IMR-90 (cell line): ENCODE measurements around the gene GNAZ. TPM values are rescaled to one million over a fixed set of nuclear protein-coding genes. Genes with fewer than 3 reads are reported as not detected.

Experiments used
- ATAC-seq: fragments of 200-7000 bp; cut with Tn5 transposase; 2 replicates; pipeline ENCODE4 v1.9.1; 2020; ENCODE audit warnings: low read depth, mild to moderate bottlenecking, moderate library complexity
- BruUV-seq: library from RNA; stranded (reverse); fragments of 400-500 nt; replicated peaks from 2 replicates; lab custom pipeline; 2021; lab: Mats Ljungman, UMichigan
- CTCF ChIA-PET: fragments of 300-600 bp; formaldehyde crosslinking; extraction: SDS; loops from one replicate; lab custom pipeline; 2021; ENCODE audit warnings: antibody characterized with exemption; lab: Yijun Ruan, JAX
- POLR2A ChIA-PET: fragments of 300-600 bp; sonication (Branson Sonifier 250); formaldehyde crosslinking; loops from one replicate; lab custom pipeline; 2022; ENCODE audit warnings: antibody characterized with exemption; ENCODE audit not compliant: unreplicated experiment; lab: Charles Lee
- DNase-seq: peaks from one replicate; pipeline ENCODE4 v3.0.0; 2013
- H2AFZ ChIP-seq: replicated peaks from 2 replicates; pipeline ENCODE3; 2013; ENCODE audit warnings: low read length, mild to moderate bottlenecking; ENCODE audit not compliant: poor library complexity
- H2AK5ac ChIP-seq: 2 replicates; pipeline ENCODE4 v1.6.1; 2013; ENCODE audit warnings: low read depth, low read length, inconsistent platforms
- H2AK9ac ChIP-seq: replicated peaks from 2 replicates; pipeline ENCODE3; 2013; ENCODE audit warnings: mild to moderate bottlenecking, low read depth, low read length, moderate library complexity; ENCODE audit not compliant: poor library complexity
- H2BK120ac ChIP-seq: 2 replicates; pipeline ENCODE4 v1.6.1; 2013; ENCODE audit warnings: low read depth, low read length, inconsistent platforms
- H2BK15ac ChIP-seq: 3 replicates; pipeline ENCODE4 v1.6.1; 2013; ENCODE audit warnings: low read depth, low read length, inconsistent platforms
- H2BK20ac ChIP-seq: 2 replicates; pipeline ENCODE4 v1.6.1; 2013; ENCODE audit warnings: low read depth, mild to moderate bottlenecking, inconsistent platforms, low read length, moderate library complexity
- H2BK5ac ChIP-seq: 2 replicates; pipeline ENCODE4 v1.6.1; 2013; ENCODE audit warnings: mild to moderate bottlenecking, low read depth, low read length, inconsistent platforms; ENCODE audit not compliant: poor library complexity, severe bottlenecking
- H3K14ac ChIP-seq: replicated peaks from 2 replicates; pipeline ENCODE4 v1.6.1; 2013; ENCODE audit warnings: low read depth, low read length, inconsistent platforms
- H3K18ac ChIP-seq: 2 replicates; pipeline ENCODE4 v1.6.1; 2013; ENCODE audit warnings: low read depth, low read length, control low read depth
- H3K23ac ChIP-seq: 2 replicates; pipeline ENCODE4 v1.6.1; 2013; ENCODE audit warnings: low read depth, low read length, inconsistent platforms
- H3K27ac ChIP-seq: 2 replicates; pipeline ENCODE4 v1.5.1; 2013; ENCODE audit warnings: mild to moderate bottlenecking, control low read depth, low read length; ENCODE audit not compliant: insufficient read depth
- H3K27me3 ChIP-seq: 2 replicates; pipeline ENCODE4 v1.6.1; 2013; ENCODE audit warnings: low read length; ENCODE audit not compliant: control insufficient read depth, insufficient read depth
- H3K36me3 ChIP-seq: 2 replicates; pipeline ENCODE4 v1.6.1; 2013; ENCODE audit warnings: low read length, mixed read lengths; ENCODE audit not compliant: control insufficient read depth, insufficient read depth
- H3K4ac ChIP-seq: 2 replicates; pipeline ENCODE4 v1.6.1; 2013; ENCODE audit warnings: low read depth, low read length, inconsistent platforms
- H3K4me1 ChIP-seq: 2 replicates; pipeline ENCODE4 v1.6.1; 2013; ENCODE audit warnings: low read length, mixed read lengths; ENCODE audit not compliant: control insufficient read depth, insufficient read depth
- H3K4me2 ChIP-seq: 2 replicates; pipeline ENCODE4 v1.6.1; 2013; ENCODE audit warnings: low read depth, mild to moderate bottlenecking, control low read depth, low read length, moderate library complexity
- H3K4me3 ChIP-seq: 2 replicates; pipeline ENCODE4 v1.5.1; 2013; ENCODE audit warnings: low read depth, mild to moderate bottlenecking, control low read depth, low read length, moderate library complexity; ENCODE audit not compliant: insufficient read depth
- H3K56ac ChIP-seq: 2 replicates; pipeline ENCODE4 v1.6.1; 2013; ENCODE audit warnings: low read length, inconsistent platforms; ENCODE audit not compliant: insufficient read depth; ENCODE audit errors: extremely low read depth
- H3K79me1 ChIP-seq, 2 experiments: 2 replicates each; pipeline ENCODE4 v1.6.1; 2013; ENCODE audit warnings: low read length in 2 of 2, inconsistent platforms in 1 of 2, low read depth in 1 of 2
- H3K9ac ChIP-seq: 2 replicates; pipeline ENCODE4 v1.6.1; 2013; ENCODE audit warnings: low read depth, low read length, control low read depth
- H3K9me1 ChIP-seq: 2 replicates; pipeline ENCODE4 v1.6.1; 2013; ENCODE audit warnings: low read length, inconsistent platforms; ENCODE audit not compliant: insufficient read depth
- H3K9me3 ChIP-seq: 2 replicates; pipeline ENCODE4 v1.6.1; 2013; ENCODE audit warnings: low read length; ENCODE audit not compliant: control insufficient read depth, insufficient read depth
- H4K20me1 ChIP-seq: 2 replicates; pipeline ENCODE4 v1.6.1; 2013; ENCODE audit warnings: low read length, inconsistent platforms; ENCODE audit not compliant: insufficient read depth
- H4K5ac ChIP-seq: 2 replicates; pipeline ENCODE4 v1.6.1; 2013; ENCODE audit warnings: mild to moderate bottlenecking, low read depth, low read length, control low read depth
- H4K8ac ChIP-seq, 2 experiments: 2 replicates each; pipeline ENCODE4 v1.6.1; 2013; ENCODE audit warnings: low read depth in 2 of 2, low read length in 2 of 2, control low read depth in 1 of 2, inconsistent platforms in 1 of 2
- H4K91ac ChIP-seq: 2 replicates; pipeline ENCODE4 v1.6.1; 2013; ENCODE audit warnings: low read depth, low read length, inconsistent platforms; ENCODE audit not compliant: insufficient read depth
- CEBPB ChIP-seq: IDR thresholded peaks from 2 replicates; pipeline ENCODE4 v1.6.1; 2012; ENCODE audit warnings: low read depth, low read length, improper control_type of control experiment
- CHD1 ChIP-seq: IDR thresholded peaks from 2 replicates; pipeline ENCODE4 v1.6.1; 2012; ENCODE audit warnings: low read depth, low read length, improper control_type of control experiment
- CTCF ChIP-seq: conservative IDR thresholded peaks from 2 replicates; pipeline ENCODE4 v1.5.1; 2012; ENCODE audit warnings: mild to moderate bottlenecking, low read depth, low read length, improper control_type of control experiment
- ELK1 ChIP-seq: fragments of 150-350 bp; IDR thresholded peaks from 2 replicates; pipeline ENCODE4 v1.6.1; 2016; ENCODE audit warnings: low read depth, mild to moderate bottlenecking, low read length, moderate library complexity, borderline replicate concordance
- FOS ChIP-seq: fragments of 150-350 bp; IDR thresholded peaks from 2 replicates; pipeline ENCODE4 v1.6.1; 2016; ENCODE audit warnings: low read depth, low read length
- MAFK ChIP-seq: IDR thresholded peaks from 2 replicates; pipeline ENCODE4 v1.6.1; 2012; ENCODE audit warnings: low read depth, low read length, improper control_type of control experiment
- POLR2A ChIP-seq: IDR thresholded peaks from 2 replicates; pipeline ENCODE4 v1.6.1; 2012; ENCODE audit warnings: mild to moderate bottlenecking, low read depth, low read length
- RAD21 ChIP-seq: IDR thresholded peaks from 2 replicates; pipeline ENCODE4 v1.6.1; 2012; ENCODE audit warnings: low read length, improper control_type of control experiment
- RCOR1 ChIP-seq: IDR thresholded peaks from 2 replicates; pipeline ENCODE4 v1.6.1; 2012; ENCODE audit warnings: mild to moderate bottlenecking, low read length, improper control_type of control experiment; ENCODE audit not compliant: insufficient replicate concordance
- RFX5 ChIP-seq: IDR thresholded peaks from 2 replicates; pipeline ENCODE4 v1.8.0; 2012; ENCODE audit warnings: low read depth, mild to moderate bottlenecking, low read length, moderate library complexity
- SMC3 ChIP-seq: fragments of 150-350 bp; IDR thresholded peaks from 2 replicates; pipeline ENCODE4 v1.6.1; 2016; ENCODE audit warnings: low read depth, mild to moderate bottlenecking, antibody characterized with exemption, low read length, moderate library complexity
- USF2 ChIP-seq: fragments of 150-350 bp; IDR thresholded peaks from 2 replicates; pipeline ENCODE4 v1.6.1; 2017; ENCODE audit warnings: mild to moderate bottlenecking, antibody characterized with exemption, low read length, low read depth
- WGBS, 2 experiments: methylation state at CpG; one replicate each; pipeline versions ENCODE4 v1.1.5 to v1.1.7; 2013; ENCODE audit warnings: missing lambda C conversion rate in 2 of 2; ENCODE audit not compliant: insufficient read length in 1 of 2; ENCODE audit errors: extremely low coverage in 2 of 2; 5-methylcytosine and 5-hydroxymethylcytosine counted together
- dilution Hi-C: fragments of 300-500 bp; cut with HindIII; formaldehyde crosslinking; loops from one replicate; pipeline ENCODE4 v1.14.3; 2018; ENCODE audit warnings: low sequenced_read_pairs; ENCODE audit not compliant: unreplicated experiment
- in situ Hi-C: fragments of 300-500 bp; cut with MboI; formaldehyde crosslinking; loops from 3 replicates; pipeline ENCODE4 v1.14.3; 2019; ENCODE audit warnings: low sequenced_read_pairs, inconsistent platforms, mixed read lengths
- intact Hi-C: fragments of 100-400 bp; cut with micrococcal nuclease; formaldehyde crosslinking; loops from 2 replicates; pipeline ENCODE4 v1.10.0; 2022
- polyA plus RNA-seq, 3 experiments: library from polyadenylated mRNA; depleted of rRNA; stranded (reverse); fragments of >200 nt; gene quantifications; 2 replicates each; pipeline ENCODE4 v1.2.3, GENCODE V29; 2012; ENCODE audit warnings: low replicate concordance in 1 of 3
- total RNA-seq: library from RNA; depleted of rRNA; stranded (reverse); fragments of >200 nt; gene quantifications from 2 replicates; pipeline ENCODE4 v1.2.3, GENCODE V29; 2012

GNAZ gene
- total and polyA plus RNA-seq, 2 of the 4 experiments (the other 2 are of a cell fraction), result 1.5 to 2.5 TPM

GRCh38 chr22:23065495-23066122, 4.7 kb upstream of the GNAZ start:
- H3K4me2 ChIP-seq, result no peak overlapping the region
- no peak overlapping the region for H3K27ac ChIP-seq
- in situ Hi-C loops, result no loop called here
- no peak overlapping the region for H3K4me3 ChIP-seq
- no peak for DNase-seq
- no peaks in the 10 kb centered on the region for H4K20me1 ChIP-seq
- no peak overlapping the region for H4K5ac ChIP-seq
- no peak overlapping the region for H2BK20ac ChIP-seq
- intact Hi-C loops, result no loop called here
- H3K9me3 ChIP-seq, result no peaks in the 10 kb centered on the region
- no peak for ATAC-seq
- H2AK5ac ChIP-seq, result no peak overlapping the region
- CTCF ChIA-PET, result no interaction called here
- H2BK5ac ChIP-seq, result no peak overlapping the region
- H4K91ac ChIP-seq, result no peak overlapping the region
- no peak overlapping the region for H4K8ac ChIP-seq
- H3K14ac ChIP-seq, result no peak overlapping the region
- no peaks in the 10 kb centered on the region for H3K9me1 ChIP-seq
- peaks cover 13% of the 10 kb centered on the region; the same call in 1 of the 2 replicates for H3K27me3 ChIP-seq
- no peak overlapping the region for H3K56ac ChIP-seq
- H3K36me3 ChIP-seq, result no peaks in the 10 kb centered on the region
- dilution Hi-C loops, result no loop called here
- H3K4ac ChIP-seq, result no peak overlapping the region
- no peak for TF ChIP-seq RAD21
- TF ChIP-seq RFX5, result no peak
- no peak for TF ChIP-seq USF2
- no peak for TF ChIP-seq SMC3
- no peak for TF ChIP-seq CEBPB
- TF ChIP-seq FOS, result no peak
- no peak for TF ChIP-seq POLR2A
- TF ChIP-seq RCOR1, result no peak
- no peak for TF ChIP-seq ELK1
- TF ChIP-seq MAFK, result no peak
- no peak for TF ChIP-seq CTCF
- TF ChIP-seq CHD1, result no peak
- no peak overlapping the region for H3K9ac ChIP-seq
- H3K79me1 ChIP-seq, result no peaks in the 10 kb centered on the region
- no peaks in the 10 kb centered on the region for H3K4me1 ChIP-seq
- no peak overlapping the region for H2BK120ac ChIP-seq
- POLR2A ChIA-PET, result no interaction called here
- BruUV-seq, result no TSS peak
- 40% methylated on average over 1 of the region's 10 CpGs; no CpG with 5 or more reads in 1 of the 2 experiments for WGBS, 2 experiments
- H2BK15ac ChIP-seq, result no peak overlapping the region
- H2AK9ac ChIP-seq, result no peak overlapping the region
- H2AFZ ChIP-seq, result no peak overlapping the region
- H3K23ac ChIP-seq, result no peak overlapping the region
- H3K18ac ChIP-seq, result no peak overlapping the region
